T-helper 2 cell treated with Interferon-gamma antibody and Interleukin-4, amounts not matched to agents 100 ng/mL and 5 ng/mL, for 36 hours (primary cell): ENCODE data around the gene INPP4B. TPM values are rescaled to one million over a fixed set of nuclear protein-coding genes. Genes with fewer than 3 reads are reported as not detected.

Experiments used
- intact Hi-C: fragments of 100-400 bp; cut with micrococcal nuclease; formaldehyde crosslinking; loops from one replicate; pipeline ENCODE4 v1.15.1; 2023
- total RNA-seq: library from RNA; stranded (reverse); gene quantifications from 2 replicates; pipeline ENCODE4 v1.2.3, GENCODE V29; 2022

Gene INPP4B
- total RNA-seq, 1 donor from 2014 or later = 103 TPM

DNA sequence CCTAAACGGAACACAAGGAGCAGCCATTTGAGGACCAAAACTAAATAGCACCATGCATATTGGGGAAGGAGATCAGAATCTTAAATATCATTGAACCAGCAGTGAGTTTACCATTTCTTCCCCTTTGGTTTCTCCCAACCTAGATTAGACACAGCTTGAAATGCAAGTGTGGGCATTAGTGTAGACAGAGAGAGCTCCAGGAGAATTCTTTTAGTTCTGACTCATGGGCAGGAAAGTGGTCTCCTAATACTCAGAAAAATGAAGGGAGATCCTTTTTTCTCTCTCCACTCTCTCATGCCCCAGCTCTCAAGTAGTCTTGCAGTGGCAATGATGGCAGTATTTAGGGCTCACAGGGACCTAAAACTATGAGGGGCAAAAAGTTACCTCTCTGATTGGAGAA lies 567.9 kb downstream of the INPP4B start:
- intact Hi-C loops = no loop called here

DNA sequence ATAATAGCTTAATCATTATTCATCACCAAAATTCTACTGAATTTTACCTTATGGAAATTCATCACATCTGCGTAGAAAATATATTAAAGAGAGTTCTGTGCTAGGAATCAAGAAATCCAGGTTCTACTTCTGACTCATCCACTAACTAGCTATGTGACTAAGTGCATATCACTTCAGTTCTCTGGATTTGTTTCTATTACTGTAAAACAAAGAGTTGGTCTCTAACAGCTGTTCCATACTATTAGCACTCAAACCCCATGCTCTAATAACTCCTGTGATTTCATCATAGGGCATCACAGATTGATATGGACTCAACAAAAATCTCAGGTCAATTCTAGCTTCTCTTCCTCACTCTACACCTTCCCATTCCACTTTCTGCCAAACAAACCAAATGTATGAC lies 572.0 kb downstream of the INPP4B start:
- intact Hi-C loops = loop anchor here (5.0 kb wide), 1 partner anchor 147 kb away; no protein-coding TSS in a partner anchor

DNA sequence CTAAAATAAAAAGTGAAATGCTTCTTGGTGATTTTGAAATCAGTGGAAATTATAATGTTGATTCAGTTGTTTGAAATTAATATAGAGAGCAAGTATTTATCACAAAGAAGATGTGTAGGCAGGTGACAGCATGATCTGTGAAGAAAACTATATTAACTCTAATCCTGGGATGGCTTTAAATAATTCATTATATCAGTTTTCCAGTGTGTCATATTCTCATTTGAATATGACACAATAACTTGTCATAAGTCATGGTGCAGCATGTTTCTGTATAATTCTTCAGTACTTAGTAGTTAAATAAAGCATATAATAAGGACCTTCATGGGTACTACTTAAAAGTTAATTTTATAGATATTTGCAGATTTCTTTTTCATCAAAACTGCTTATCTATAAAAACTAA lies 573.6 kb downstream of the INPP4B start:
- intact Hi-C loops = loop anchor here (5.0 kb wide), 1 partner anchor 145 kb away; no protein-coding TSS in a partner anchor

DNA sequence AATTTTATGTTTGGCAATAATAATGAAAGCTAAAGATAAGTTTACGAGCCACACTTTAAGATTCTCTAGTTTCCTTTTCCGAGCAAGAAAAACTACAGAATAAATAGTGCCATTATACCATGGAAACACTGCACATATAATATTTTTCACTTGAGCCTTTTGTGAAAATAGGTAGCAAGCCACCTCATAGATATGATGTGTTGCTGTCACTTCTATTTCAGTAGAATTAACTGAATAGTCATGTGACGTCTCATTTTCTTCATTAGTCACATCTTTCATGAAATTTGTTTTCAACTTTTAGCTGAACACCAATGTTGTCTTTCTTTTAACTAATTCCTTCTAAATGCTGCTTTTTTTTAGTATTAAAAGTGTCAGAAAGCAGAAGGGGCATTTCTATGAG lies 574.3 kb downstream of the INPP4B start:
- intact Hi-C loops = loop anchor here (5.0 kb wide), 1 partner anchor 145 kb away; no protein-coding TSS in a partner anchor

DNA sequence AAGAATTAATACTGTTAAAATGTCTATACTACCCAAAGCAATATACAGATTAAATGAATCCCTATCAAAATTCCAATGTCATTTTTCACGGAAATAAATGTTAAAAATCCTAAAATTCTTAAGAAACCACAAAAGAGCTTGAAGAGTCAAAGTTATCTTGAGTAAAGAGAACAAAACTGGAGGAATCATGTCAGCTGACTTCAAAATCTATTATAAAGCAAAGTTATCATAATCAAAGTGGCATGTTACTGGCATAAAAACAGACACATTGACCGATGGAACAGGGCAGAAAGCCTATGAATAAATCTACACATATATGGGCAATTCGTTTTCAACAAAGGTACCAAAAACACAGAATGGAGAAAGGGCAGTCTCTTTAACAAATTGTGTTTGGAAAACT lies 579.0 kb downstream of the INPP4B start:
- intact Hi-C loops = no loop called here

DNA sequence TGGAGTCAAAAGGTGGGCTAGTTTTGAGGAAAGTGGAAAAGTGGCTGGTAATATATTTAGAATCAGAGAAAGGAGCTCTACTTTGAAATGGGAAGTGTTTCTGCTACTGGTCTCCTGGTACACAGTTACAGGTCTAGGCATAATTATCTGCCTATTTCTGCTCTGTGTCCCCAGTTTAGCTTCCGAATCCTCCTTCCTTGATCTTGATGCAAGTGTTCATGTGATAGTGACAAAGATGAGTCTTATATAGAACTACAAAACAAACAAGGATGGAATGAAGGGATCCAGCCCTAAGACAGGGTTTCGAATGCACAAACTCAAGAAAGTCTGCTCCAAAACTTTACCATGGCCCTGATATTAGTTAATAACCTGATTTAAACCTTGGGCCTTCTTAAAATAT lies 580.2 kb downstream of the INPP4B start:
- intact Hi-C loops = no loop called here

DNA sequence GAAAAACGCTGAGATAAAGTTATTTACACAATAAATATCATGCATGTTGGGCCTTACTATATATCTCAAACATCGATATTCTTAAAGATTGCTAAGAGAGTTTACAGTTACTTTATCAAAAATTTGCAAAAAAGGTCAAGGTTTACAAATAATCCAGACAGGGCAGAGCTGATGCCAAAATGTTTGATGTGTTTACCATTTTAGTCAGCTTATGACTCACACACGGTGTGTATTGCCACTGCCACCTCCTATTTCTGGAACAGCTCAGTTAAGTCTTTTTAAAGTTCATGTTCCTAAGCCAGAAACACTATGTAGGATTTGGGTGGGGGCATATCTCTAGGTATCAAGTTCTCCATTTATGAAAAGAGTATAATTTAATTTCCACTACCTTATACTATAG lies 580.6 kb downstream of the INPP4B start:
- intact Hi-C loops = no loop called here

DNA sequence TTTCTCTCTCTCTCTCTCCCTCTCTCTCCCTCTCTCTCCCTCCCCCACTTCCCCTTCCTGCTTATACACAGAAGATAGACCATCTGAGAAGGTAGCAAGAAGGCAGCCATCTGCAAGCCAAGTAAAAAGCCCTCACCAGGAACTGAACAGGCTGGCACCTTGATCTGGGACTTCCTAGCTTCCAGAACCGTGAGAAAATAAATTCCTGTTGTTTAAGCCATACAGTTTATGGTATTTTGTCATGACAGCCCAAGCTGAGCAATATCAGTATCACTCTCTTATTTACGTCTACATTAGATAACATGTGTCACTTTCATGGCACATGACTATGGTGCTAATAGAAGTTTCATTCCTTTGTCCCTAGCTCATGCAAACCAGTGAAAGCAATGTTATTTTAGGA lies 581.1 kb downstream of the INPP4B start:
- intact Hi-C loops = no loop called here

DNA sequence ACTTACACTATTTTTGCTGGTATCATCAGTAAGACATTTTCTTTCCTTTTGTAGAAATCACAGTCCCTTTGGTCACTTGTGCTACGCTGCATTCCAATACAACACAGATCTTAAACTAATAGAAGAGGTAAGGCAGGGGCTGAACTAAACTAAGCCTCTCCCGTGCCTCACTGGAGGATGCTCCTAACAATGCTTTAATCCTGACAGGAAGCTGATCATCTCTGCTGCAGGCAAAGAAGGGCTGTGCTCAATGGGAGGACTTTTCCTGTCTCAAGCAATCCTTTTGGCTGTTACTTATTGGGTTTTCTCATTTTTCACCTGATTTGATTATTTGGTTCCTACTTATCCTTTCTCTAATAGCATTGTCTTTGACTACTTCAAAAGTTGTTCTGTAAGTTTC lies 583.1 kb downstream of the INPP4B start:
- intact Hi-C loops = no loop called here

DNA sequence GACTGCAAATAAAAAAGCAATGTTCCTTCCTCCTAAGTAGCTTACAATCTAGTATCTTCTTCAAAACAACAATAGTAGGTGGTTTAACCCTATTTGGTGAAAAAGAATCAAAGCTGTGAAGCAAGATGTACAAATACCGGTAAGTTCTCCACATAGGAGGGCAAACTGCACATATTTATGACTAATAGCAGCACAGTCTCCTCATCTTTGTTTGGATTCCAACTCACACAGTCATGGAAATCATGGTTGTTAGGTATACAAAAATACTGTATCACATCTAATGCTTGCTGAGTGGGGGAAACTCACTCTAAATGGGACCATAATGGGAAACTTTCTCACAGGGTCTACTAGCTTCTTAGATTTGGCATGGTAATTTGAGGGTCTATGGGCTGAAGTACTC lies 597.2 kb downstream of the INPP4B start:
- intact Hi-C loops = no loop called here

DNA sequence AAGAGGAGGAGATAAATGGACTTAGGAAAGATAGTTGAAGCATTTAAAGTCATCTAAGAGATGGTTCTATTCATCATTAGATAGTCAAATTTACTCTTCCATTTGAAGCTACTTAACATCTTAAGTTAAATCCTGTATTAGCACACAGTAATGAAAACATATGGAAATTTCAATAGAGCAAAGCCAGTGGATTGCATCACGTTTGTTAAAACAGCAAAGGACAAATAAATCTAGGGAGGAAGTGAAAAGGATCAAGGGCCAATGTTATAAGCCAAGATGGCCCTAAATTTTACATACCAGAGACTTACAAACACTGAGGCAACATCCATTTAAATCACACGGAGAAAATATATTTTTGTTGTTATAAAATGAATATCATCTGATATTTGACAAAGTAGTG lies 602.8 kb downstream of the INPP4B start:
- intact Hi-C loops = no loop called here

DNA sequence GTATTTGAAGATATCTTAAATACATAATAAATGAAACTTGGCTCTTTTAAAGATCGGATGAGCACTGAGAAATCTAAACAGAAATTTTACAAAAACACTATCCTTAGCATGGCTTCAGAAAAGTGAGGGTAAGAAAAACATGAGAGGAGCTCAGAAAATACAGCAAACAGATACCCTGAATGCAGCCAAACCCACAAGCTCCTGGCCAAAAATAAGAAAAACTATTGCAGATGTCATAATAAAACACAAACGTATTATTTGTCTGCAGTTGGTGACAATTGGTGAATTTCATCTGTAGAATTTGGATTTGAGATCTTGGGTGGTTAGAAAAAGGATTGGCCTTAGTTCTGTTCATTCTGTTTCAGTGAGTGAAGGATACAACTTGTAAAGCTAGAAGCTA lies 603.9 kb downstream of the INPP4B start:
- intact Hi-C loops = no loop called here

DNA sequence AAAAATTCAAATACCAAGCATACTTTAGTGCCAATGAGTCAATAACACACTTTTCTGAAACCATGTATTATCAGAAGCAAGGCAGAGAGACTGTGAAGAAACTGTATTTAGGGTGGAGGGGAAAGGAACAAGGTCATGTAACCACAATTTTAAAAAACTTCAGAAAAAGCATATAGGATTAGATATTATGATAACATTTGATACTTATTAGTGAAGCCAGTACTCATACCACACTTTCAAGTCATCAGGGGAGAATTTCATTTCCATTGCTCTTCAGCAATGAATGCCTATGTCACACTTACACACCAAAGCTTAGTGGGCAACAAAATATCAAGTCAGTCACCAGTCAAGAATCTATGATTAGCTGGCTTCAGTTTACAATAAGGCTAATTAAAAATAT lies 607.5 kb downstream of the INPP4B start:
- intact Hi-C loops = no loop called here

DNA sequence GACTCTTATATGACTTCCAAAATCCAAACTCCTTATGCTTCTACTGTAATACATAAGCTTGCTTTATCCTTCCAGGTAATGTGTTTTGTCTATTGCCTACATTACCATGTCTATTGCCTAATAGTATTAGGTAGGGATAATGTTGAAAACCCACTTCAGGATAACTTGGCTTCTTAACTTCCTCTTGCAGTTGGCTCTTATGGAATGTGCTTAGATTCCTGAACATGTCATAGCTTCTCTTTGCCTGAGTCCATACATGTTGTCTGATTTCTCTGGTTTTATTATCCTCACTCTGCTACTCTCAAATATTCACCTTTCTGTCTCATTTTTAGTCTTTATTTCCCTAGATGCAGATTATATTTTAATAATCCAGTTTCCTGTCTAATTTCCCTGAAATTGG lies 609.8 kb downstream of the INPP4B start:
- intact Hi-C loops = no loop called here

DNA sequence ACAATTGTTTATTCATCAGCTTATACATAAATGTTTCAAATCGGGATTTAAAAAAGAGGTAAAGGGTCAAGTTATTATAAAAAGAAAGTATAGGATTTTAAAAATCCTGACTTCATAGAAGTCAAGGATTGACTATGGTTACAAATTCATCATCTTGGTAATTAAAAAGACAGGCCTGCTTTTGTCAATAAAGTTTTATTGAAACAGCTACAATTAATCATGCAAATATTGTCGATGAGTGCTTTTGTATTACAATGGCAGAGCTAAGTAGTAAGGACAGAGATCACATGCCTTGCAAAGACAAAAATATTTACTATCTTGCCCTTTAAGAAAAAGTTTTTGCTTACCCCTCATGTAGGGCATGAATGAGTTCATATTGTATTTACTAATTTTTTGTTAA lies 614.3 kb downstream of the INPP4B start:
- intact Hi-C loops = no loop called here

DNA sequence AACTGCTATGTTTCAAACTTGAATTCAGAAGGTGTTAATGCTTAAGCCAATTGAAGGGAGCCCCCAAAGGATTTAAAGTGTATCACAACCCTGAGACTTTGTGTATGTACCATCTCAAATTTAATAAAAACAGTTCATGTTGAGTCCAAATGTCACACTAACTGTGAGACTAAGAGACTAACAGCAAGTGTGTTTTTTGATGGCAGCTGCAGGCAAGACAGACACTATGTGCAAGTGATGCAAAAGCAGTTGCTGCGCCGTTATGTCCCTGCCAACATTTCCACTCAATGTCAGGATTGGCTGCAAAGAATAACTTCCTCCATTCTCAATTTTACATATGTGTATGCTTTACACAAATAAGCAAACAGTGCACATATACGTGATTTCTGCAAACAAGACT lies 615.1 kb downstream of the INPP4B start:
- intact Hi-C loops = no loop called here

DNA sequence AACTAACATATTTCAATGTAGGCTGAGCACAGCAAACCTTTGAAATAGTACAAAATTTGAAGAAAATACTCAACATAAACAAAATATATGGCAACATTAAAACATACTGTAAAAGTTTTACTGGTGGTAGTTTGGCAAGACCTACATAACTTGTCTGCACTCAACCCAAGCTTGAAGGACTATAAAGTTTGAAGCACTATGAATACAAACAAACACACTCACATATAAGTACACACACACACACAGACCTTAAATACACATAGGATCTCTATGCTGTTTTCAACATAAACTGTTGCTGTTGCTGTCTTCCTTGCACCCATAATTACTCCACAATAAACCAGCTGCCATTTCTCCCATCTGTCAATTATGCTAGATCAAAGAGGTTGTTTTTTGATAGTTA lies 620.1 kb downstream of the INPP4B start:
- intact Hi-C loops = no loop called here

DNA sequence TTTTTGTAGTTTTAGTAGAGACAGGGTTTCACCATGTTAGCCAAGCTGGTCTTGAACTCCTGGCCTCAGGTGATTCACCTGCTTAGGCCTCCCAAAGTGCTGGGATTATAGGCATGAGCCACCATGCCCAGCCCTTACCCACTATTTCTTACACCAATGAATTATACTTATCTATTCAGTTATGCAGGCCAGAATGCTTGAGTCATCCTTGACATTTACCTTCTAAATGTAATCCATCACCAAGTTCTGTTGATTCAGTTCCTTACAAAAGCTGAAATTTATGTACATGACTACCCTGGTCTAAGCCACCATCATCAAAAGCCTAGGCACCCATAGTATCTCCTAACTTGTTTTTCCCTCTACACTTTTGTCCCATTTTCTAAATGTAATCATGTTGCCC lies 624.0 kb downstream of the INPP4B start:
- intact Hi-C loops = no loop called here

DNA sequence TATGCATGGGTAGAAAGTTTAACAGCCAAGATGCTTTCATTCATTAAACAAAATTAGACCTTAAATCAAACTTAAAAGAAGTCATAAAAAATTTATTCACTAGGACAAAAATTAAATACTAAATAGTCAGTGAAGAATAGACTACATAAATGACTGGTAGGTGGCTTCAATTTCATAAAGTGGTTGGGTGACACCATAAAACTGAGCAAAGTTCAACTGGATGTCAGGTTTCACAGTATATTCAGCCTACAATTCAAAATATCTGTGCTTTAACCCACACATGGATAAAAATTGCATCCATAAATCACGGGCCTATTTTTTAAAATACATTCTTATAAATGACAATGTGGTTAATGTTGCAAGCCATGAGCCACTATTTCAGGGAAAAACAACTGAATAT lies 627.4 kb downstream of the INPP4B start:
- intact Hi-C loops = no loop called here

DNA sequence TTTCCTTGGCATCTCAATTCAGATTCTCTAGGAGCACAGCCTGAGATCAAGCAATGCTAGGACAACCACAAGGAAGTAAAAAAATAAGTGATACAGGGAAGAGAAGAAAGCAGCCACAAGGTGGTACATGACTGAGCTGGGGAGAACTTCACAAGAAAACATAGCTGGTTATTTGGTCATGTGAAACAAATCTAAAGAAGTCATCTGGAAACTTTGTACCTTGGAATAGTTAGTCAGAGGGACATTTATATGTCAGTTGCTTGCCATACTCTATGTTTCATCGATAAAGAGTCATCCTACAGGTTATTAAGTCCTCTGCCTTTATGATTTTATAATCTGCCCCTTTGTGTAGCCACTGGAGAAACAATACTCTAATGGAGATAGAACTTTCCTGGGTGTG lies 634.7 kb downstream of the INPP4B start:
- intact Hi-C loops = no loop called here

DNA sequence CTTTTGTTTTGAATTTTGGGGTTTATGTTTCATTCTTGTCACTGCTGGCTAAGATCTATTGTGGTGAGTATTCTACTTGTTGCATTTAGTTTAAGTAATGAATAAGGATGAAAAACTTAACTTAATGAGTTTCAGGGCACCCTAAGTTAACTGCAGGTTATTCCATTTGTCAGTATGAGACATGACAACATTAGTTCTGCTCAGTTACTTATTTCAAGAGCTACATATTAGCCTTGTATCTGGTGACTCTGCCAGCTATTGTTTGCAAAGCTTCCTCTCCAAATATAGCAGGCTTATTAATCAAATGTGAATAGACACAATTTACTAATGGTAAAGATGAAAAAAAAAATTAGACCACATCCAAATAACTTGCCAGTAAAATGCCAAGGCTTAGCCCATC lies 642.6 kb downstream of the INPP4B start:
- intact Hi-C loops = loop anchor here (10.0 kb wide), 1 partner anchor 641 kb away; the partner anchor contains the start of gene INPP4B

DNA sequence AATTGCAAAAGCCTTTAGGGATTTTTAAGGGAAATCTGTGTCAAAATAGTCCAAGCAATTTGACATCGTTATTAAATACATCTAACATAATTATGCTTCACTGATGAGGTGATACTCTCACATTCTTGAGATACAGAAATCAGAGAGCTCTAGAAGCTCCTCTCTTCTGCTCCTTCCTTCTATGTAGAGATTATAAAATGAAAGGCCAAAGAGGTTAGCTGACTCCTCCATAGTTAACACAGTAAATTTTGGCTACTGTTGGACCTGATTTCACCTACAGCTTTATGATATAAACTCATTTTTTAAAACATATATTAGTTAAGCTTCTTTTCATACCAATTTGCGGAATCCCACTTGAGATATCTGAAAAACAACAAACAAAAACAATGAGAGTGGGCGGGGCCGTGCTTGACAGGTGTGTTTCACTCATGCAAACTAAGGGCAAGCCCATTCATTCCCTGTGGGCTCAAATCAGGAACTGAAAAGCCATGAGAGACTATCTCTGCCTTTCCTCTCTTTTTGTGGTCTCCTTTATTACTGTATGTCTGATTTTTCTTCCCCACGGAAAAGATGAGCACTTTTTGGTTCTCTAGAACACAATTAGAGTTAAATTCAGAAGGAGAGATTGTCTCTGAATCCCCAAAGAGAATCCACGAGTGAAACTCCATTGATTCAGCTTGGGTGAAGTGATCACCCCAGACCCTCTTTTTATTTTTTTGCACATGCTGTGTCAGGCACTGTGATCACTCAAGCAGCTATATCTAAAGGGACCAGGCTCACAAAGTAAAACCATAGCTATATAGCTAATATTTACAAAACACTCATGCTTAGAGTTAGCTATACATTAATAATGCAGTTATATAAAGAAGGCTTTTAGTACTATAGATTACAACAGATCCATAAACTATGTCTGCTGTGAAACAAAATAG lies 643.4 kb downstream of the INPP4B start:
- intact Hi-C loops = loop anchor here (10.0 kb wide), 1 partner anchor 642 kb away; the partner anchor contains the start of gene INPP4B

DNA sequence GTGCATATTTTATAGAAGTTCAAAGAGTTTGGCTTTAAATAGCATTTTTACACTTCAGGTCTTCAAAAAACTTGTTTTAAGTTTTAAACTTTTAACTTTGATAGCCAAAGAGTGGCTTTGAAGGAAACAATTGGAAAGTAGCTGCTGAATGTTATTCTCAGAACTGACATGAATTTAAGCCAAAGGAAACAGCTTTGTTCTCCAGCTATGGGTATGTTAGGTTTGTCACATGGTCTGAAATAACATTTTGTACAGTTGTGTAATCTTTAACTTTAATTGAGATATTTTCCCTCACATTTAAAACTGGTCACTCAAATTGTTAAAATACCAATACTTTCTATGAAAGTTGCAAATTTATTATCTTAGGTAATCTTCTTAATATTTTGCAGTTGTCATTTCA lies 645.1 kb downstream of the INPP4B start:
- intact Hi-C loops = loop anchor here (10.0 kb wide), 1 partner anchor 644 kb away; the partner anchor contains the start of gene INPP4B
